ENCODE data around the gene ZDHHC21. TPM values are rescaled to one million over a fixed set of nuclear protein-coding genes. Genes with fewer than 3 reads are reported as not detected.

ZDHHC21 gene
- total RNA-seq, 1 experiment from 2014 or later, result 9.0 TPM

DNA sequence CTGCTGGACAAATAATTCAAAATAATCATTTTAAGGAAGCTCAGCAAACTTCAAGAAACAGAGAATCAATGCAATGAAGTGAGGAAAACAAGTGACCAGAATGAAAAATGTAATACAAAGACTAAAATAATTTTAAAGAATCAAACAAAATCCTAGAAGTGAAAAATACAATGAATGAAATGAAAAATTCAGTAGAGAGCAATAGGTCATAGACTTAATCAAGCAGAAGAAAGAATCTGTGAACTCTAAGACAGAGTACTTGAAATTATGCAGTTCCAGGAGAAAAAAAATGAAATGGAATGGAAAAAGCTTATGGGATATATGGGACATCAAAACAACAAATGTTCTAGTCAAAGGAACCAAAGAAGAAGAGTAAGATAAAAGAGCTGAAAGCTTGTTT is 11.8 kb upstream of the ZDHHC21 start:
- H4K5ac ChIP-seq (ENCODE audit: insufficient read length, low read depth, low read length), result no peak overlapping the region
- no peaks in the 10 kb centered on the region for H3K9me3 ChIP-seq (ENCODE audit: control insufficient read depth, low read depth, low read length)
- H2BK15ac ChIP-seq (ENCODE audit: low read depth, low read length), result no peak overlapping the region
- H2BK120ac ChIP-seq (ENCODE audit: low read depth, low read length, poor library complexity, severe bottlenecking), result no peak overlapping the region
- no peak for TF ChIP-seq CTCF (conservative IDR thresholded peaks at IDR 0.05)
- H3K9me3 Mint-ChIP-seq, result peaks cover 11 to 14% of the 10 kb centered on the region in 2 experiments; a peak in 4 of 5 replicates
- H2BK5ac ChIP-seq (ENCODE audit: insufficient read length, low read length), result no peak overlapping the region
- no peaks in the 10 kb centered on the region for H3K4me1 ChIP-seq (ENCODE audit: insufficient read depth, low read length)
- no peak overlapping the region for H4K91ac ChIP-seq (ENCODE audit: insufficient read length, low read depth, low read length)
- H3T11ph ChIP-seq (ENCODE audit: low read length), result no peak overlapping the region
- no peak overlapping the region for H2BK12ac ChIP-seq (ENCODE audit: insufficient read length, low read depth, low read length)
- no peaks in the 10 kb centered on the region for H4K20me1 ChIP-seq (ENCODE audit: control insufficient read depth, insufficient read depth, insufficient read length)
- no peaks in the 10 kb centered on the region for H3K79me2 ChIP-seq (ENCODE audit: insufficient read depth, low read length)
- H4K8ac ChIP-seq (replicated peaks; ENCODE audit: insufficient read length, low read depth, low read length), result no peak overlapping the region
- peaks cover 0 to 4% of the 10 kb centered on the region in 2 experiments; a peak in 2 of 4 replicates for H3K4me1 Mint-ChIP-seq
- no peak overlapping the region for H3K18ac ChIP-seq (ENCODE audit: insufficient read length, low read depth, low read length)
- H3K27ac Mint-ChIP-seq, result no peak overlapping the region
- H3K79me1 ChIP-seq (ENCODE audit: insufficient read depth, low read depth, low read length, poor library complexity, severe bottlenecking), result no peaks in the 10 kb centered on the region
- no peaks in the 10 kb centered on the region for H3K27me3 Mint-ChIP-seq (ENCODE audit: low read depth)
- no peaks in the 10 kb centered on the region for H3K23me2 ChIP-seq (ENCODE audit: insufficient read length, low read depth, low read length, poor library complexity, severe bottlenecking)
- H3K9ac ChIP-seq (ENCODE audit: extremely low read depth, insufficient read length, low read length), result no peak overlapping the region
- H3K27me3 ChIP-seq (ENCODE audit: insufficient read depth, low read length), result no peaks in the 10 kb centered on the region
- no peak overlapping the region for H3K4ac ChIP-seq (ENCODE audit: low read depth, low read length)
- DNase-seq, result no peak
- no peak overlapping the region for H3K4me3 Mint-ChIP-seq
- no peak overlapping the region for H3K56ac ChIP-seq (ENCODE audit: insufficient read length, low read depth, low read length)
- H3K23ac ChIP-seq (ENCODE audit: insufficient read length, low read depth, low read length), result no peak overlapping the region
- no peak overlapping the region for H2BK20ac ChIP-seq (ENCODE audit: low read depth, low read length, poor library complexity, severe bottlenecking)
- H3K4me2 ChIP-seq (ENCODE audit: insufficient read depth, insufficient read length, low read length), result no peak overlapping the region
- H3K14ac ChIP-seq (ENCODE audit: insufficient read depth, low read length), result no peak overlapping the region
- no peak overlapping the region for H3K27ac ChIP-seq (ENCODE audit: insufficient read length, low read depth, low read length)
- no peak overlapping the region for H2AFZ ChIP-seq (ENCODE audit: low read length)
- H2AK5ac ChIP-seq (ENCODE audit: insufficient read length, low read length), result no peak overlapping the region
- peaks cover 0 to 15% (median 5%) of the 10 kb centered on the region in 3 experiments; a peak in 5 of 7 replicates for H3K36me3 Mint-ChIP-seq (ENCODE audit: insufficient read depth in 1 of 3, low read depth in 3 of 3)
